HepG2 (cell line): ENCODE data around the gene LRRC8D. TPM values are rescaled to one million over a fixed set of nuclear protein-coding genes. Genes with fewer than 3 reads are reported as not detected.

Experiments used
- CBFB ChIP-seq: sonication (generic); formaldehyde crosslinking; IDR thresholded peaks from 2 replicates; pipeline ENCODE4 v1.4.0; 2020; ENCODE audit warnings: missing genetic modification reagents
- GATA4 ChIP-seq: sonication (generic); IDR thresholded peaks from 2 replicates; pipeline ENCODE4 v1.6.1; 2016; ENCODE audit warnings: antibody characterized with exemption, low read depth, borderline replicate concordance
- GMEB2 ChIP-seq: IDR thresholded peaks from 2 replicates; pipeline ENCODE4 v1.6.1; 2016; ENCODE audit warnings: missing biosample characterization, missing genetic modification reagents, low read depth
- GPN1 ChIP-seq: sonication (generic); formaldehyde crosslinking; IDR thresholded peaks from 2 replicates; pipeline ENCODE4 v1.5.1; 2020; ENCODE audit warnings: missing genetic modification reagents, borderline replicate concordance
- HBP1 ChIP-seq: IDR thresholded peaks from 2 replicates; pipeline ENCODE4 v1.6.1; 2016; ENCODE audit warnings: low read depth, control low read depth
- KDM1A ChIP-seq: IDR thresholded peaks from 2 replicates; pipeline ENCODE4 v1.6.1; 2016; ENCODE audit warnings: missing compliant biosample characterization
- KLF11 ChIP-seq: IDR thresholded peaks from 2 replicates; pipeline ENCODE4 v1.6.1; 2016; ENCODE audit warnings: missing compliant biosample characterization
- MAX ChIP-seq: IDR thresholded peaks from 2 replicates; pipeline ENCODE4 v1.6.1; 2012; ENCODE audit warnings: inconsistent platforms
- PAWR ChIP-seq: sonication (generic); formaldehyde crosslinking; IDR thresholded peaks from 2 replicates; pipeline ENCODE4 v1.4.0; 2020; ENCODE audit warnings: missing genetic modification reagents, mild to moderate bottlenecking, borderline replicate concordance
- PHF5A ChIP-seq: IDR thresholded peaks from one replicate; pipeline ENCODE4 v1.6.1; 2018; ENCODE audit warnings: low read depth, missing genetic modification reagents; ENCODE audit not compliant: unreplicated experiment
- POLR2A ChIP-seq, 2 experiments: IDR thresholded peaks; 2 replicates each; pipeline ENCODE4 v1.6.1; 2011; ENCODE audit warnings: low read depth in 2 of 2, low read length in 2 of 2, mild to moderate bottlenecking in 1 of 2, moderate library complexity in 1 of 2; ENCODE audit not compliant: insufficient read depth in 1 of 2
- ZBED4 ChIP-seq: sonication (generic); formaldehyde crosslinking; IDR thresholded peaks from 2 replicates; pipeline ENCODE4 v1.4.0; 2020; ENCODE audit warnings: missing genetic modification reagents, borderline replicate concordance
- ZBTB4 ChIP-seq: sonication (generic); formaldehyde crosslinking; IDR thresholded peaks from 2 replicates; pipeline ENCODE4 v1.4.0; 2020; ENCODE audit warnings: missing genetic modification reagents, mild to moderate bottlenecking, borderline replicate concordance
- ZNF10 ChIP-seq: sonication (generic); formaldehyde crosslinking; IDR thresholded peaks from 2 replicates; pipeline ENCODE4 v1.4.0; 2020; ENCODE audit warnings: mild to moderate bottlenecking, low read depth, missing genetic modification reagents, borderline replicate concordance
- ZNF331 ChIP-seq: sonication (generic); formaldehyde crosslinking; IDR thresholded peaks from 2 replicates; pipeline ENCODE4 v1.4.0; 2020; ENCODE audit warnings: missing genetic modification reagents
- ZNF337 ChIP-seq: sonication (generic); formaldehyde crosslinking; IDR thresholded peaks from 2 replicates; pipeline ENCODE4 v1.5.1; 2020; ENCODE audit warnings: missing genetic modification reagents, low read depth, mild to moderate bottlenecking, borderline replicate concordance
- ZNF33B ChIP-seq: sonication (generic); formaldehyde crosslinking; IDR thresholded peaks from 2 replicates; pipeline ENCODE4 v1.5.1; 2020; ENCODE audit warnings: mild to moderate bottlenecking, missing genetic modification reagents
- ZNF547 ChIP-seq: sonication (generic); formaldehyde crosslinking; IDR thresholded peaks from 2 replicates; pipeline ENCODE4 v1.5.1; 2020; ENCODE audit warnings: mild to moderate bottlenecking, missing genetic modification reagents
- ZNF644 ChIP-seq: IDR thresholded peaks from 2 replicates; pipeline ENCODE4 v1.6.1; 2016; ENCODE audit warnings: low read depth
- ZNF75D ChIP-seq: sonication (generic); formaldehyde crosslinking; IDR thresholded peaks from 2 replicates; pipeline ENCODE4 v1.8.1; 2023; ENCODE audit warnings: missing genetic modification reagents, mild to moderate bottlenecking, borderline replicate concordance
- ZNF780A ChIP-seq: sonication (generic); formaldehyde crosslinking; IDR thresholded peaks from 2 replicates; pipeline ENCODE4 v1.8.0; 2022; ENCODE audit warnings: mild to moderate bottlenecking, missing genetic modification reagents, moderate library complexity
- polyA plus RNA-seq, 8 experiments: library from polyadenylated mRNA; depleted of rRNA in 3 of 8; stranded (reverse) in 7 of 8; unstranded in 1 of 8; fragments of >200 nt; fragmentation: Illumina TruSeq in 4 of 8; extraction: Trizol in 4 of 8; gene quantifications; 2 replicates each; pipeline versions ENCODE4 v1.2.1 to v1.2.3, GENCODE V29; 2011 to 2016; ENCODE audit warnings: low read depth in 4 of 8, missing spikeins in 1 of 8, mixed read lengths in 1 of 8; ENCODE audit not compliant: insufficient read depth in 1 of 8
- total RNA-seq, 5 experiments: library from RNA; depleted of rRNA; stranded (reverse); fragments of >200 nt; fragmentation: Illumina TruSeq; extraction: Trizol; gene quantifications; 2 replicates each; pipeline ENCODE4 v1.2.3, GENCODE V29; 2016; ENCODE audit warnings: low read depth in 1 of 5

The LRRC8D gene
- total and polyA plus RNA-seq, 2 of the 13 experiments (the other 11 are each of a cell fraction or from before 2014, with no cell fraction given), result 29.9 to 45.5 TPM

GRCh38 chr1:89834083-89834704 is 13.4 kb downstream of the LRRC8D start (continued):
- TF ChIP-seq GMEB2 (no peak), PHF5A (CRISPR knock-in tag) (no peak), GPN1 (no peak), ZNF10 (CRISPR knock-in tag) (no peak), ZNF337 (CRISPR knock-in tag) (no peak), ZBED4 (no peak), HBP1 (no peak), KDM1A (CRISPR knock-in tag) (peak; percentile 95), POLR2A (IDR thresholded peaks at IDR 0.05; ENCODE audit: insufficient read depth in 1 of 2, low read depth in 2 of 2, low read length in 2 of 2) (no peak), ZNF644 (CRISPR knock-in tag) (no peak), CBFB (CRISPR knock-in tag) (no peak), ZNF547 (CRISPR knock-in tag) (no peak), PAWR (CRISPR knock-in tag) (no peak), ZNF331 (CRISPR knock-in tag) (no peak), MAX (peak; percentile 12; the same call in 1 of the 2 replicates), ZNF780A (CRISPR knock-in tag) (no peak), ZNF33B (CRISPR knock-in tag) (no peak), KLF11 (no peak), ZBTB4 (no peak), GATA4 (no peak), ZNF75D (CRISPR knock-in tag) (no peak)
